ENCODE data around the gene TTC19. TPM values are rescaled to one million over a fixed set of nuclear protein-coding genes. Genes with fewer than 3 reads are reported as not detected.

TTC19 gene
- total RNA-seq, 1 donor from 2014 or later = 35.3 TPM

DNA sequence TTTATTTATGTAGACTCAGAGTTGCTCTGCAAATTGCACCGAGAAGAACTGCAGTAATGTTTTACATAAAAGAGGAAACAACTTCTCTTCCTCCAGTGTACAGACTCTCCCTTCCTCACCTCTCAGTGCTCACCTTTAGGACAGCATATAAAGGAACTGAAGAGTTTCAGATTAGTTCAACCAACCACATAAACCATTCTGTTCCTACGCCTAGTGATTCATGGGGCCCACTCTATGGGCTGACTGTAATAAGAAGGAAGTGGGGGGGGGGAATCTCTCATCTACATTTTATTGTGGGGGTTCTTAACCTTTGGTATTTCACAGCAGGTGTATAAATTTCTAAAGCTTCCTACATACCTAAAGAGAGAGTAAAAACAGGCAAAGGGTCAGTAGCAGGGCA, 18.4 kb upstream of the TTC19 start:
- H3K27me3 Mint-ChIP-seq (ENCODE audit: low read depth) = no peaks in the 10 kb centered on the region
- H3K4me3 Mint-ChIP-seq (ENCODE audit: low read depth) = no peak overlapping the region
- DNase-seq (ENCODE audit: low spot score) = no peak
- peaks cover 23% of the 10 kb centered on the region for H3K4me1 Mint-ChIP-seq (ENCODE audit: low read depth)
- H3K9me3 Mint-ChIP-seq = no peaks in the 10 kb centered on the region
- intact Hi-C loops (cut with micrococcal nuclease) = no loop called here
- H3K36me3 Mint-ChIP-seq (ENCODE audit: low read depth) = peaks cover 45% of the 10 kb centered on the region
- no peak overlapping the region for H3K27ac Mint-ChIP-seq

DNA sequence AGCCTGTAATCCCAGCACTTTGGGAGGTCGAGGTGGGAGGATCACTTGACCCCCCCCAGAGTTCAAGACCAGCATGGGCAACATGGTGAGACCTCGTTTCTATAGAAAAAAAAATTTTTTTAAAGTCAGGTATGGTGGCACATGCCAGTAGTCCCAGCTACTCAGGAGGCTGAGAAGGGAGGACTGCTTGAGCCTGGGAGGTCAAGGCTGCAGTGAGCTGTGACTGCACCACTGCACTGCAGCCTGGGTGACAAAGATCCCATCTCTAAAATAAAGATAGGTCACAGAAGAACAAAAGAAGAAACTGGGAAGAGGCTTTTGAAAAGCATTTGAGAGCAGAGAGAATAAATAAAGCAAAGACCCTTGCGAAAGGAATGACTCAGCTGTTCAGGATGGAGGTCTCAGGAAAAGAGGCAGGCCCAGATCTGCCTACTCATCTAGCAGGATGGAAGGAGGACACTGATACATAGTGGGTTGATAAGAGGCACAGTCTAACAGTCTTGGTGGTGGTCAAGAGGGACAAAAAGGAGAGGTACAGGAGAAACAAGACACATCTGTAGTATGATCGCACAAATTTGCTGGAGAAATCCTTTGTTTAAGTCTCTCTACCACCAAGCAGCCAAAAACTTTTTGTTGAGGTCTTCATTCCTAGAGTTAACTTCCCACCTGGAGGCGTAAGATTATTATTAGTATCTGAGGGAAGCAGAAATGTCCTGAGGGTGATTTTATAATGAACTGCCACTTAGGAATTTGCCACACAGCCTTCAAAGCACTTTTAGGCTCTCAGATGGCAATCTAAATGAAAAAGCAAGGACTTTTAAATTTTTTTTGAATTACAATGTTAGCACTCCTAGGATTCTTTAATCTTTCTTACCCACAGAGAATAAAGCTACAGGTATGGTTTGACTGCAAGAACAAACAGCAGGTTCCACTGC, 17.7 kb upstream of the TTC19 start:
- peaks cover 22% of the 10 kb centered on the region for H3K4me1 Mint-ChIP-seq (ENCODE audit: low read depth)
- H3K27ac Mint-ChIP-seq = no peak overlapping the region
- intact Hi-C loops (cut with micrococcal nuclease) = no loop called here
- no peak for DNase-seq (ENCODE audit: low spot score)
- H3K36me3 Mint-ChIP-seq (ENCODE audit: low read depth) = peaks cover 47% of the 10 kb centered on the region
- H3K9me3 Mint-ChIP-seq = no peaks in the 10 kb centered on the region
- H3K4me3 Mint-ChIP-seq (ENCODE audit: low read depth) = no peak overlapping the region
- H3K27me3 Mint-ChIP-seq (ENCODE audit: low read depth) = no peaks in the 10 kb centered on the region

DNA sequence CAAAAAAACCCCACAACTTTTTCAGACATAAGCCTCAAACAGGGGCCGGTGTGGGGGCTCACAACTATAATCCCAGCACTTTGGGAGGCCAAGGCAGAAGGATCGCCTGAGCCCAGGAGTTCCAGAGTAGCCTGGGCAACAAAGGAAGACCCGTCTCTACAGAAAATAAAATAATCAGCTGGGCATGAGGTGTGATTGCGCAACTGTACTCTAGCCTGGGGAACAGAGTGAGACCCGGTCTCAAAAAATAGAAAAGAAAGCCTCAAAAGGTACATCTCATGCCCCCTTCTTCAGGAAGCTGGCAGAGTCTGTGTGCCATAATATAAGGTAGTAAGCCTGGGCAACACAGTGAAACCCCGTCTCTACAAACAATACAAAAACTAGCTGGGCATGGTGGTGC, 3.3 kb upstream of the TTC19 start:
- H3K36me3 Mint-ChIP-seq (ENCODE audit: low read depth) = peaks cover 9% of the 10 kb centered on the region
- H3K4me3 Mint-ChIP-seq (ENCODE audit: low read depth) = no peak overlapping the region
- intact Hi-C loops (cut with micrococcal nuclease) = loop anchor here (5.0 kb wide), 1 partner anchor 149 kb away; no protein-coding TSS in a partner anchor
- H3K4me1 Mint-ChIP-seq (ENCODE audit: low read depth) = peaks cover 14% of the 10 kb centered on the region
- no peak for DNase-seq (ENCODE audit: low spot score)
- no peaks in the 10 kb centered on the region for H3K27me3 Mint-ChIP-seq (ENCODE audit: low read depth)
- no peak overlapping the region for H3K27ac Mint-ChIP-seq
- no peaks in the 10 kb centered on the region for H3K9me3 Mint-ChIP-seq

DNA sequence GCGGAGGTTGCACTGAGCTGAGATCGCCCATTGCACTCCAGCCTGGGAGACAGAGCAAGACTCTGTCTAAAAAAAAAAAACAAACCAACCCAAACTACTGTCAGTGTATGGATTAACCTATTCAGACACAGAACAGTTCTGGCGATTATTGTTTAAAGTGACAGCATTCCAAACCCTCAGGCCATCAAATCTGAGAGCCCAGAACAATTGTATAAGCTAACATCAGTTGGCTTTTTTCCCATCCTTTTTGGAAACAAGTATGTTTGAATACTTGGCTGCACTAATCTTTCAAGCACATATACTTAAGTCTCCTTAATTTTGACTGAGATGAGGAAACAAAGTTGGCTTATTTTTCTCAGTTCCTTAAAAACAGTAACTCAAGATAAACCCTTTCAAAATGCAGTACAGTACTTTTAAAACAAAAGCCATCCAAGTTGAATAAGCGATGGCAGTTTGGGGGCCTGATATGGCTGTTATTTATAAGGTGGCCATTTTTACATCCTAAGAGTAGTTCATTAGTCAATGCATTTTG, 1.5 kb upstream of the TTC19 start:
- intact Hi-C loops (cut with micrococcal nuclease) = loop anchor here (1.0 to 5.0 kb wide), 4 partner anchors 53 to 170 kb away; partner anchors contain the start of gene ADORA2B
- Mint-ChIP-seq H3K36me3 (ENCODE audit: low read depth) (peaks cover 27% of the 10 kb centered on the region), H3K27ac (no peak overlapping the region), H3K9me3 (peaks cover 9% of the 10 kb centered on the region), H3K27me3 (ENCODE audit: low read depth) (no peaks in the 10 kb centered on the region), H3K4me3 (ENCODE audit: low read depth) (no peak overlapping the region), H3K4me1 (ENCODE audit: low read depth) (peaks cover 22% of the 10 kb centered on the region)
- no peak for DNase-seq (ENCODE audit: low spot score)

DNA sequence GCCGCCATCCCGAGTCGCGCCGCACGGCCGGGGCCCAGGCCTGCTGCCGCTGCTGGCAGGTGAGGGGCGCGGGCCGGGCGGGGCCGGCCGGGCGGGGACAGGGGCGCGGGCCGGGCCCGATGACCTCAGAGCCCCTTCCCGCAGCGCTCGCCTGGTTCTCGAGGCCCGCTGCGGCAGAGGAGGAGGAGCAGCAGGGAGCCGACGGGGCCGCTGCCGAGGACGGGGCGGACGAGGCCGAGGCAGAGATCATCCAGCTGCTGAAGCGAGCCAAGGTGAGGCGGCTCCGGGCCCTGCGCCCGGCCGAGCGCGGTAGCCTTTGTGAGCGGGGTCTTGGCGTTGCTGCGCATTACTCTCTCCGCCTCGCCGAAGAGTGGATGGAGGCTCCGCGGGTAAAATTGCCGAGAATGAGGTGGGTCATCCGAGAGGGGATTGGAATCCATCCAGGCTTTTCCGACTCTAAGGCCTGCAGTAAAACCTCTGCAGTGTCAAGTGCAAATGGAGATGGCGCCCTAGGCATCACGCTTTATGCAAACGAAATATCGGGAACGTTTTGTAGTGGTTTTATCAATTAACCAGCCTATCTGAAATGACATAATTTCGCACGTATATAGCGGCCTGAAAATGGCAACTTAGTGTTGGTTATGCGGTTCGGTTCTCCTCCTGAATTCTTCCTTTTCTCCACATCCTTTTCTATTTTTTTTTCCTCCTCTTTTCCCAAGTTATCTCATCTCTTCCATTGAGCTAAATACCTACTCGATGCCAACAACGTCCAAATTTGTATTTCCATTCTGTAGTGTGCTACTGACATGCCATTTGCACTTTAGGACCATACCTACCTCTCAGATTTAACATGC, 577 bp downstream of the TTC19 start:
- Mint-ChIP-seq H3K27me3 (ENCODE audit: low read depth) (no peaks in the 10 kb centered on the region), H3K4me1 (ENCODE audit: low read depth) (peaks cover 27% of the 10 kb centered on the region), H3K4me3 (ENCODE audit: low read depth) (peak overlapping the region; percentile 94), H3K27ac (peak overlapping the region; percentile 90), H3K36me3 (ENCODE audit: low read depth) (peaks cover 48% of the 10 kb centered on the region), H3K9me3 (peaks cover 9% of the 10 kb centered on the region)
- no peak for DNase-seq (ENCODE audit: low spot score)
- intact Hi-C loops (cut with micrococcal nuclease) = loop anchor here (1.0 to 5.0 kb wide), 5 partner anchors 41 to 381 kb away; partner anchors contain the start of gene UBB

DNA sequence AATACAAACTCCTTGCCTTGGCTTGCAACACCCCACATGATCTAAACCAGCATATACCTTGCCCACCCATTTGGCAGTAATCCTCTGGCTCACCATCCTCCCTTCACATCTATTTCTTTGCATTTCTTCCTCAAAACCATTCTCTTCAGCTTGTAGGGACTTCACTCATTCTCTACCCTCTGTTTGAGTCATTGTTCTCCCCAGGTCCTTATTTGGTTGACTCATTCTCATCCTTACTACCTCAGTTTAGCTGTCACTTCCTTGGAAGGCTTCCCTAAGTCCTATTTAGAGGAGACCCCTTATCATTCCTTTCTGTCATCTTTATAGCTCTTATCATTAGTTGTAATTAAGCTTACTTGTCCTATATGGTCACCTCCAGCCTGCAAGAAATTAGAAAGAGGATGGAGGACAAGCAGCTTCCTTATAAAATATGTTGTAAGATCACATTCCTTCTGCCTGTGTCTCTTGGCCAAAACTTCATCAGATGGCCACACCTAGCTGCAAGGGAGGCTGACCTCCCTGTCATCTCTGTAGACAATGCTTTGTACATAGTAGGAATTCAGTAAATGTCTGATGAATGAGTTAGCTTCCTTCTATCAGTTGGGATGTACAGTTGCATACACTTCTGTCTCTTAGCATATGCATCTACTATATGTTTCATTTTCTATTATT, 1.7 kb downstream of the TTC19 start:
- H3K4me3 Mint-ChIP-seq (ENCODE audit: low read depth) = peak overlapping the region; percentile 94
- no peak for DNase-seq (ENCODE audit: low spot score)
- no peaks in the 10 kb centered on the region for H3K27me3 Mint-ChIP-seq (ENCODE audit: low read depth)
- H3K4me1 Mint-ChIP-seq (ENCODE audit: low read depth) = peaks cover 28% of the 10 kb centered on the region
- H3K9me3 Mint-ChIP-seq = peaks cover 9% of the 10 kb centered on the region
- intact Hi-C loops (cut with micrococcal nuclease) = no loop called here
- peaks cover 60% of the 10 kb centered on the region for H3K36me3 Mint-ChIP-seq (ENCODE audit: low read depth)
- peak overlapping the region; percentile 90 for H3K27ac Mint-ChIP-seq

DNA sequence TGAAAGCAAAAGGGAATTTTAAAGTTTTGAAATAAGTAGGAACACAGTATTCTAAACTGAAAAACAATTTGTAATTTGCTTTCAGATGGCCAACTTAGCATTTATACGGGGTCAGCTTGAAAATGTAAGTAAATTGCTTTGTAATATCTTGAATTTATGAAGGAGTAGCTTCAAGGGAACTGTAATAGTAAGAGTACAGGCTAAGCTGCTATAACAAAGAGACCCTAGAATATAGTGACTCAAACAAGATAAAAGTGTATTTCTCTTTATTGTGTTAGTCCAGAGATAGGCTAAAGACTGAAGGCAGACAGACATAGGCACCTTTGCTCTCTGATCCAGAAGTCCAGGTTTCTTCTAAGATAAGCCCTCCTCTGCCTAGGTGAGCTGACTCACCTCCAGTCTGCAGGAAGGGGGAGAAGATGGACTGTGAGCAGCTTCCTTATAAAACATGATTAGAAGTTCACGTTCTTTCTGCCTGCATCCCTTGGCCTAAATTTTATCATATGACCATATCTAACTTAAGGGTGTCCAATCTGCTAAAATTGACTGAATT, 3.2 kb downstream of the TTC19 start:
- no peak overlapping the region for H3K27ac Mint-ChIP-seq
- no peak for DNase-seq (ENCODE audit: low spot score)
- H3K36me3 Mint-ChIP-seq (ENCODE audit: low read depth) = peaks cover 74% of the 10 kb centered on the region
- H3K9me3 Mint-ChIP-seq = peaks cover 9% of the 10 kb centered on the region
- no peak overlapping the region for H3K4me3 Mint-ChIP-seq (ENCODE audit: low read depth)
- H3K4me1 Mint-ChIP-seq (ENCODE audit: low read depth) = peaks cover 33% of the 10 kb centered on the region
- intact Hi-C loops (cut with micrococcal nuclease) = no loop called here
- H3K27me3 Mint-ChIP-seq (ENCODE audit: low read depth) = no peaks in the 10 kb centered on the region

DNA sequence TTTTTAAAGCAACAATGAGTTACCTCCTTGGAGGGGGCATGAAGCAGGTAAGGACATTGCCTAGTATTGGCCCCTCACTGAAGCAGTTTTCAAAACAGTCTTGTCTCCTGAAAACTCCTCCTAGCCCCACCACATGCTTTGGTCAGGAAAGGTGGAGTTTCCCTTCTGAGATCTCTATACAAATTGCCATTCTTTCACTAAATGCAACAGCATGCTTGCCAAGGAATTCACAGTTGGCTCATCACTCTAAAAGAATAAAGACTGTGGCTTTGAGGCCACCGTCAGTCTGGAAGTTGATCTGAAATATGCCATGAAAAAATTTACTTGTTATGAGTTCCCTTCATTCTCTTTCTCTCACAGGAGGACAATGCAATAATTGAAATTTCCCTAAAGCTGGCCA, 4.2 kb downstream of the TTC19 start:
- Mint-ChIP-seq H3K9me3 (peaks cover 9% of the 10 kb centered on the region), H3K4me3 (ENCODE audit: low read depth) (no peak overlapping the region), H3K36me3 (ENCODE audit: low read depth) (peaks cover 85% of the 10 kb centered on the region), H3K27me3 (ENCODE audit: low read depth) (no peaks in the 10 kb centered on the region), H3K27ac (no peak overlapping the region), H3K4me1 (ENCODE audit: low read depth) (peaks cover 44% of the 10 kb centered on the region)
- intact Hi-C loops (cut with micrococcal nuclease) = no loop called here
- DNase-seq (ENCODE audit: low spot score) = no peak

DNA sequence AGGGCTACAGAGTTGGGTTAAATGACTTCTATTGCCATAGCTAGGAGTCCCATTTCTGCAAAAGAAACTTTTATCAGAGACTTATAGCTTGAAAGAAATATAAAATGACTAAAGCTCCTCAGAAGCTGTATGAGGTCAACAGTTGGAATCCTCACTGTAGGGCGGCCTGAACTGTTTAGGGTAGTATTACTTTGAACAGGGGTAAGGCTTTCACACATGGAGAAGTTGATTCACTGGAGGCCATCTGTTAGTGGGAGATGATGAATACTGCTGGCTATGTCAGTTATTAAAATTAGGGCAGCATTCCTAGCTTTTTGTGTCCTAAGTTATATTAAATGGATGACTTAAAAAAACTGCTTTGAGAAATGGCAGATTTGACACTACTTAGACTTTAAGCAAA, 6.0 kb downstream of the TTC19 start:
- H3K27me3 Mint-ChIP-seq (ENCODE audit: low read depth) = no peaks in the 10 kb centered on the region
- H3K4me3 Mint-ChIP-seq (ENCODE audit: low read depth) = no peak overlapping the region
- H3K36me3 Mint-ChIP-seq (ENCODE audit: low read depth) = peaks cover 89% of the 10 kb centered on the region
- intact Hi-C loops (cut with micrococcal nuclease) = no loop called here
- peaks cover 9% of the 10 kb centered on the region for H3K9me3 Mint-ChIP-seq
- no peak overlapping the region for H3K27ac Mint-ChIP-seq
- H3K4me1 Mint-ChIP-seq (ENCODE audit: low read depth) = peaks cover 41% of the 10 kb centered on the region
- DNase-seq (ENCODE audit: low spot score) = no peak

DNA sequence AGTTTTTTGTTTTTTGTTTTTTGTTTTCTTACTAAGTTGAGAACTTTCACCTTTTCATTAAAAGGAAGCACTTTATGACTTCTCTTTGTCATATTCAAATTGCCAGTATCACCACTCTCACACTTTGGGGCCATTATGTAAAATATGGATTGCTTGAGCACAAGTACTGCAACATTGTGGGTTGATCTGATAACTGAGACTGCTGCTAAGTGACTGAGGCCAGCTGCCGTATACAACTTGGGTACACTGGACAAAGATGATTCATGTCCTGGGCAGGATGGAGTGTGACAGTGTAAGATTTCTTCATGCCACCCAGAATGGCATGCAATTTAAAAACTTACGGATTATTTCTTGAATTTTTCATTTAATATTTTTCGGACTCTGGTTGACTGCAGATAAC, 7.8 kb downstream of the TTC19 start:
- H3K36me3 Mint-ChIP-seq (ENCODE audit: low read depth) = peaks cover 86% of the 10 kb centered on the region
- peak overlapping the region; percentile 33 for H3K27ac Mint-ChIP-seq
- no peak overlapping the region for H3K4me3 Mint-ChIP-seq (ENCODE audit: low read depth)
- no peaks in the 10 kb centered on the region for H3K27me3 Mint-ChIP-seq (ENCODE audit: low read depth)
- no peaks in the 10 kb centered on the region for H3K9me3 Mint-ChIP-seq
- peaks cover 26% of the 10 kb centered on the region for H3K4me1 Mint-ChIP-seq (ENCODE audit: low read depth)
- intact Hi-C loops (cut with micrococcal nuclease) = loop anchor here (1.0 kb wide), 1 partner anchor 21 kb away; no protein-coding TSS in a partner anchor
- DNase-seq (ENCODE audit: low spot score) = no peak

DNA sequence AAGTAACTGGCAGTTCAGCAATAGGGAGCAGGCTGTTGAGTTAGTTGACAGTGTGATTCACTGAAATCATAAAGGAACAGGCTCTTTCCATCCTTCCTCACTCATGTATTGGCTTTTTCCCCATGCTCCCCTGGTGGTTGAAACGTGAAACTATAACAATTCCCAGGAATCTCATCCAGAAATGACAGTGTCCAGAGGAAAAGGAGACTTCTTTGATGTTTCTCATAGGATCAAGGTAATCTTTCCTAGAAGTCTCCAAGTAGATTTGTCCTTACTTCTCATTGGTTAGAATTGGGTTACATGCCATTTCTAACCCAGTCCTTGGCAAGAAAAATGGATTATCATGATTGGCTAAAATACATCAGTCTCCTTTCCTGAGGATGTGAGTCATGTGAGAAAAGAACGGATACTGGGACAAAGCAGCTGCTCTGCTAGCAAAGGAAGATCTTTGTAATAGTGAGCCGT, 14.4 kb downstream of the TTC19 start:
- H3K9me3 Mint-ChIP-seq = no peaks in the 10 kb centered on the region
- H3K36me3 Mint-ChIP-seq (ENCODE audit: low read depth) = peaks cover 57% of the 10 kb centered on the region
- no peaks in the 10 kb centered on the region for H3K27me3 Mint-ChIP-seq (ENCODE audit: low read depth)
- no peak overlapping the region for H3K4me3 Mint-ChIP-seq (ENCODE audit: low read depth)
- no peaks in the 10 kb centered on the region for H3K4me1 Mint-ChIP-seq (ENCODE audit: low read depth)
- no peak overlapping the region for H3K27ac Mint-ChIP-seq
- no peak for DNase-seq (ENCODE audit: low spot score)
- intact Hi-C loops (cut with micrococcal nuclease) = no loop called here

DNA sequence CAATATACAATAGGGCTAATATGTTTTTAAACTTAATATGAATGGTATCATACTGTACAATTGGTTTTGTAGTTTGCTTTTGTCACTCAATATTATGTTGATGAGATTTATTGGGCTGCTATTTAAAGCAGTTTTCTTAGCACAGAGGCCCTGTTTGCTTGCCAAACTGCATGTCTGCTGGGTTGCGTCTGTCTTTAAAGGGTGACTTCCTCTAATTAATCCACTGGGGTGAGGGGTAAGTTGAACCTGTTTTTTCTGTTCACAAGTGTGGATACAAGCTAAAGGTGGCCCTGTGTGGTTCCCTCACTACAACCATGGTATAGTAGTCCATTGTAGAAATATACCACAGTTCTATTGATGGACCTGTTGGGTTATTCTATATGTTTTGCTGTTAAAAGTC, 19.7 kb downstream of the TTC19 start:
- Mint-ChIP-seq H3K9me3 (no peaks in the 10 kb centered on the region), H3K27ac (no peak overlapping the region), H3K36me3 (ENCODE audit: low read depth) (peaks cover 62% of the 10 kb centered on the region), H3K27me3 (ENCODE audit: low read depth) (no peaks in the 10 kb centered on the region), H3K4me3 (ENCODE audit: low read depth) (no peak overlapping the region), H3K4me1 (ENCODE audit: low read depth) (peaks cover 4% of the 10 kb centered on the region)
- DNase-seq (ENCODE audit: low spot score) = no peak
- intact Hi-C loops (cut with micrococcal nuclease) = no loop called here

Data from activated T-helper 2 cell treated with anti-CD3 and anti-CD28 coated beads, Interferon-gamma antibody, Interleukin-2, Interleukin-4, amounts not matched to agents 10 μg/mL and 5 μg/mL and 100 μg/mL, durations not matched to agents 14 hours and 24 hours and 36 hours (primary cell).